Activated naive CD4-positive, alpha-beta T cell (primary cell): Measurements from ENCODE around the gene CALML3.

Source experiments
- DNase-seq, 4 experiments: peaks; one replicate each; lab custom pipeline; 2025; lab: John Stamatoyannopoulos, UW

The CALML3 gene

DNA sequence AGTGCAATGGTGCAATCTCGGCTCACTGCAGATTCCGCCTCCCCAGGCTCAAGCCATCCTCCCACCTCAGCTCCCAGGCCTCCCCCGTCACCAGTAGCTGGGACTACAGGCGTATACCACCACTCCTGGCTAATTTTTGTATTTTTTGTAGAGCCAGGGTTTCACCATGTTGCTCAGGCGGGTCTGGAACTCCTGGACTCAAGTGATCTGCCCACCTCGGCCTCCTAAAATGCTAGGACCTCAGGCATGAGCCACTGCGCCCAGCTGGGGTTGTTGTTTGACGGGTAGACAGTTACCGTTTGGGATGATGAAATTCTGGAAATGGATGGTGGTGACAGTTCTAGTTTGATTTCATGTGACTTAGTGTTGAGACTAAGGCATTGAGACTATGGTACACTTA lies 15.3 kb downstream of the CALML3 start:
- no peak for DNase-seq

DNA sequence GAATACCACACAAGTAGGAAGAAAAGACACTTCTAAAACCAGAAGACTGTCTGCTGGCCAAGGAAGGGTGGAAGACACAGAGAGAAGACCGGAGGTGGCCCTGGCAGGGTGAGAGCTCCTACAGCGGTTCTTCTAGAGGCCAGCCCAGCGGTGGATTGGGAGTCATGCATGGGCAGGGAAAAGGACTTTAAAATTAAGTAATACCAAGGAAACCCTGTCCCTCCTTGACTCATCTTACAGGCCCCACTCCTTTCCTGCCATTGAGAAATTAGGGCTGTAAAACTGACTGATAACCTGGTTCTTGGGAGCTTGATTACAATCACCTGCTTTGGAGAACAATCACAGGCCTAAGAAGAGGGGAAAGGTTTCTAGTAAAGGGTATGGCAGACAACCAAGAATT lies 16.1 kb downstream of the CALML3 start:
- no peak for DNase-seq

DNA sequence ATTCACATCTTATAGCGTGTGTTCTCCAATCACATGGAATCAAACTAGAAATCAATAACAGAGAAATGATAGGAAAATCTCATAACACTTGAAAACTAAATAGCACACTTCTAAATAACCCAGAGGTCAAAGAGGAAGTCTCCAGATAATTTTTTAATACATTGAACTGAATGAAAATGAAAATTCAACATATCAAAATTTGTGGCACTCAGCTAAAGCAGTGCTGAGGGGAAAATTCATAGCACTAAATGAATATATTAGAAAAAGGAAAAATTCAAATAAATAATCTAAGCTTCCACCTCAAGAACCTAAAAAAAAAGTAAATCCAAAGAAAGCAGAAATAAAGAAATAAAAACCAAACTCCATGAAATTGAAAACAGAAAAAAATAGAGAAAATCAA lies 17.3 kb downstream of the CALML3 start:
- no peak for DNase-seq

DNA sequence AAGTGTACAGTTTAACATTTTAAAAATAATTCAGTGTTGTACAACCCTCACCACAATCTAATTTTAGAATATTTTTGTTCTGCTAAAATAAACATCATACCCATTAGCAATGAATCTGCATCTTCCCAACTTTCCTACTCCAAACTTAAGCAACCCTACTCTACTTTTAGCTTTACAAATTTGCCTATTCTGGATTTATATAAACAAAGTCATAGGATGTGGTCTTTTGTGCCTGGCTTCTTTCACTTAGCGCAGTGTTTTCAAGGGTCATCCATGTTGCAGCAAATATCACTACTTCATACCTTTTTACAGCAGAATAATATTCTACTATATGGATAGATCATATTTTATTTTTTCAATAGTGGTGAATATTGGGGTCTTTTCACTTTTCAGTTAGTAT lies 18.9 kb downstream of the CALML3 start:
- no peak for DNase-seq

DNA sequence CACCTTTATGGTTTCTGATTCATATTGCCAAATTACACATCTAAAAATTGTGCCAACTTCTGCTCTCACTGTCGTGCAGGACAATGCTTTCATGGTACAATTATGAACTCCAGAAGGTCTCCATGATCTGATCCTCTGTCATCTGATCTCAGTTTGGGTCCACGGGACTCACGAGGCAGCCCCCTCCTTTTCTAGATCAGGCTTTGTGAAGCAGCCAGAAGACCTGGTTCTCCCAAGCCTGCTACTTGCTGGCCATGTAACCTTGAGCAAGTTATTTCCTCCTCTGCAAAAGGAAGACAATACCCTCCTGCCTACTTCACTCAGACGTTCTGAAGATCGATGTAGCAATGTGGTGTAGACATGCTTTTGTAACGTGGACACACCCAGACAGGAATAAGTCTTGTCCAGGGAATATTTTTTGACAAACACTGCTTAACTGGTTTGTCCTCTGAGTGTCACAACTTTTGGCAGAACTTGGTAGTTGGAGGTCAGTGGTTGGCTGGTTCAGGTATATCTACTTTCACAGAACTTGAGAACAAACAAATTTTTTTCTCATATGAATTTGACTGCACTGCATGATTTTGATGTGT lies 19.6 kb downstream of the CALML3 start:
- no peak for DNase-seq

DNA sequence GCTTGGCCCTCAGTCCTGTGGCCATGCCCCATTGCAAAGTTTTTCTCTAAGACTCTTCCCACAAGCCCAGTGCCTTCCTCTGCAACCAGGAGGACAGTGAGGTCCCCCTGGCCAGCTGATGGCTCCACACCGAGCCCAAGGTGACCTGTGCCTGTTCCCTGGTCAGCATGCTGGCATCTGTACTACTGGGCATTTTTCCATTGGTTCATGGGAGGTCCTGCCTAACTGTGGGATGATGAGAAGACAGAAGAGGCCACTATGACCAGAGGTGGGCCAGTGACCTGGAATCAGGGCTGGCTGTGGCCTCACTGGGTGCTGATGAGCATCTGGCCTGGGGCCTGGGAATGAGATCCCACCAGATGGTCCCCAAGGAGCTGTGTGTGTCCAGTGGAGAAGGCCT lies 20.2 kb downstream of the CALML3 start:
- no peak for DNase-seq

DNA sequence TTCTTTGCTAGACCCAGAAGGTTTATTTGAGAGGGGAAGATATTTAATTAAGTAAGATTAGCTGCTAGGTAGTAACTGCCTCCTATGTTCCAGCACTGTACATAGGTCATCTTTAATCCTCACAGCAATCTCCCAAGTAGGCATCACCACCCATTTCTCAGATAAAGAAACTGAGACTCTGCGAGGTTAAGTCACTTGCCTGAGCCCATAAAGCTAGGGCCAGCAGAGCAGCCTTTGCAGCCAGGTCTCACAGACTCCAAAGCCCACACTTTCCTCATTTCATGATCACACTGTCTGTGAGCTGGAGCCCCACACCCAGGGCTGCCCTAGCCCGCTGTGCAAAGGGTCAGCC lies 20.6 kb downstream of the CALML3 start:
- no peak for DNase-seq

DNA sequence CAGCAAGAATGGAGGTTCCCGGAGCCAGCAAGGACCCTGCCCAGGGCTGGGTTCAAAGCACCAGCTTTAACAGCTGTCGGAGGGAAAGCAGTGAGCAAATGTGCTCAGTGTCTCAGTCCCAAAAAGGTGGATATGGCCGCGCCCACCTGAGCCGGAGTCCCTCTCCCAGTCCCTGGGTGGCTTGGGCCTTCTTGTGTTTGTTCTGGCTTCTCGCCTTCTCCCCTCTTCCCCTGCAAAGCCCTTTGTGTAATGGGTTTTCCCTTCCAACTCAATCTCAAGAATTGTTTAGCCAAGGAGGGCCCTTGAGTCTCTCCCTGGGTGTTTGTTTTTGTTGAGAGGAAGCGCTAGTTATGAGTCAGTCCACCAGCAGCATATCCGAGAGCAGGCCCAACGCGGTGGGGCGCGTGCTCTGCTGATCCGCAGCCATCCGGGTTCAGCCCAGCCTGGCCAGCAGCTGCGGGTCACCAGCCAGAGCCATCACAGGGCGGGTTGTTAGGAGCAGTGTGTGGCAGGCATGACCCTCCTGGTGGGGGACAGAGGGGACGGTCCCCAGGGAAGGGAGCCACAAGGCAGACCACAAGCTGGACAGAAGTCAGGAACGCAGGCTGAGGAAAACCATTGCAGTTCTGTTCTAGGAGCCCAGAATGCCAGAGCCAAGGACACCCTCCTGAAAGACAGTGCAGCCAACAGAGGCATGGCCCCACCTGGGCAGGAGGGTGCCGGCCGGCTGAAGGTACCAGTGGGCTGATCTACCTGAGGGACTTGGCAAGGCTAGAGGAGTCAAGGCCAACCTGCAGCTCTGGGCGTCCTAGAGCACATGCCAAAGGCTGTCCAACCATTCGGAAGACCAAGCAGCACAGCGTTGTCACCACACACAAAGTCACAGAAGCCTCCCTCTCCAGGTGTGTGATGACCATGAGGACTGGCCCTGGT lies 21.3 kb downstream of the CALML3 start:
- no peak for DNase-seq

DNA sequence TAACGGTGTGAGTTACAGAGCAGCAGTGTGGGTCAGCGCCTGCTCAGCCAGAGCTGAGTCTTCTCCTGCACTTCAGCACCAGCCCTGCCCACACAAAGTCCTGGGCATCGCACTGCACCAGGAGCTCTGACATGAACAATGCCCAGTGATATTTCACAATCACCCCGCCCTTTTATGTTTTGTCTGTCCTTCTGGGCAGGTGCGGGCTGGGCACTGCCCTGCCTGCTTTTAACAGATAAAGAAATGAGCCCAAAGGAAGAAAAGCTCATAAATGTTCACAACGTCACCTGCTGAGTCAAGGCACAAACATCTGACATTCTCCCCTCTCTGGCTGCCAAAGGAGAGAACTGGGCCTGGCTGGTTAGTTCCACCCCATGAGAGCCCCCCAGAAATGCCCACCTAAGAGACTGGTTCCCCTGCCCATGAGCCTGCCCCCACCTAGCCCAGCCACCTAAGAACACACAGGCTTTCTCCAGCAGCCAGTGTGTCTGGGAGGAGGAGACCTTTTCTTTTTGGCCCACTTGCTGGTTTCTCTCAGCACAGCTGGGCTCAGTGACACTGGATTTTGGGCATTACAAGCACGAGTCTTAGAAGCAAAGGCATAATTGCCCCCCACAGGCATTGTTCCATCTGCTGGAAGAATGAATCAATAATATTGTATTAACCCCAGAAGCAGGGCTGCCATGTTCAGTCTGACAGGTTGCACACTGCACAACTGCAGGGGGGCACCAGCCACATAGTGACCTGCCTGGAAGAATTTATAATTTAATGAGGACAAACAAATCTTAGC lies 22.3 kb downstream of the CALML3 start:
- DNase-seq: no peak

DNA sequence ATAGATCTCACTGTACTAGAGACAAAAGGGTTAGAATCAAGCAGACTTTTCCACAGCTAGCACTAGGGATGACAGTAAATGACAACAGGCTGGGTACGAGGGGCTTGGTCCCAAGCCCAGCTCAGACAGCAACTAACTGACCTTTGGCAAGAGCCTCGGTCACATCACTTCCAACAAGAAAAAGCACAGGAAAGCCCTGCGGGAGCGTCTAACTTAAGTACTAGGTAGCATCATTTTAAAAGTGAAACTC lies 22.8 kb downstream of the CALML3 start:
- no peak for DNase-seq

DNA sequence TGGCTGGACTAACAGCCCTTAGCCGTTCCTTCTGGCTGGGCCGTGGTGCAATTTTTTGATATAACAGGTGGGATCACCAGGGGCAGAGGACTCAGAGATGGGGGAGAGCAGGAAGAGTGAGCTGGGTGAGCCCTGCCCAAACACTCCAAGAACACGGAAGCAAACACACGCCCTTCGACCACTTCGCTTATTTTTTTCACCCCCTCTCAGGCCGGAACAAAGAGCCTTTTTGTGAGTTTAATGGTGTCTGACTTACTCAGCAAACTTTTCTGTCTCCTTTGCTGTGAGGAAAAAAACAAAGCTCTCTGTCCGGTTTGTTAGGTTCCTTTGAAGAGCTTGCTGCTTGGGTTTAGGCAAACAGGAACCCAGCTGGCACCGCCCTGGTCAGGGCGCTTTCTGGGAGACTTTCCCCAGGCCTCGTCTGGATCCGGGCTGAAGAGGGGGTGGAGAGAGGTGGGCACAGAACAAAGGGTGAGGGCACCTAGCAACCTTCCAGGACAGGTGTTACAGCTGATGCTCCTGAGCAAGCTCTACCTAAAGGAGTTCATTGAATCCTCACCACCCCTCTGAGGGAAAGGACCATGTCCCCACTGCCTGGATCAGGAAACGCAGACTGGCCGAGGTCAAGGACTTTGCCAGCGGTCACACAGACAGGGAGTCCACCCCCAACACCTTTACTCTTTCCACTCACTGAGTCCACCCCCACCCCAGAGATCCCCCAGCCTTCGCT lies 23.3 kb downstream of the CALML3 start:
- DNase-seq: no peak

DNA sequence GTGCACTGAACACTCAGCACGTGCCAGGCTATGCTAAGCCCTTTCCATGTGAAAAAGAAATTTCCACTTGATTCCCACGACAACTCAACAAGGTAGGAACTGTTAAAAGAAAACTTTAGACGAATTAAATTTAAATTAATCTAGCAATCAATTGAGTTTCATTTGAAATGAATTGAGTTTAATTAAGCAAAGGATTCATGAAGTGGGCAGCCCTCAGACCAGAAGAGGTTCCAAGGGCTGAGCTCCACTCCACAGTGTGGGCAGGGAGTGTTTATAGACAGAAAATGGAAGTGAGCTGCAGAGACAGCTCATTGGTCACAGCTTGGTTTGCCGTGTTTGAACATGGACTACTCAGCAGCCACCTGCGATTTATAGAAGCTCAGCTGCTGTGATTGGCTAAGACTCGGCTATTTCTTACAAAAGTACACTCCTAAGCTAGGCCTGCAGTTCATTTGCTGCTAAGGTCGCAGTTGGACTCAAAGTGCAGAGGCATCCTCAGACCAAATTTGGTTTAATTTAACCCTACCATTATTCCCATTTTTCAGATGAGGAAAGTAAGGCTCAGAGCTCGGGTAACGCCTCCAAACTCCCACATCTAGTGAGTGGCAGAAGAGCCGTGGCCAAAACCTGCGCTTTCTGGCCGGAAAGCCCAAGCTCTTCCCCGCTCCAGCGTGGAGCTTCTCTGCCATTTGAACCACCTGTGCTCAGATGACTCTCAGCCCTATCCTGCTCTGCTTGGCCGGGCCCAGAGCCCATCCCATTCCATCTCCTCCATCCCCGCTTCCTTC lies 24.9 kb downstream of the CALML3 start:
- DNase-seq: no peak

DNA sequence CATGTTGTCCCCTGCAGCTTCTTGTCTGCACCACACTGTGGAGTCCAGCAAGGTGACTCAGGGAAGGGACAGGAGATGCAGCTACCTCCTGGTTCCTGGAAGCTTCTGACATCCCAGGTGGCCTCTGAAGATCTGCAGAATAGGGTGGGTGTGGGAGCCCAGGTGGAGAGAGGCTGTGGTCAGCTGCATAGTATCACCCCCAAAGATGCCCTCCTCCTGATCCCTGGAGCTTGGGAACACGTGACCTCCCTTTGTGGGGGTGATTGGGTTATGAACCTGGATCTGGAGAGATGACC lies 25.4 kb downstream of the CALML3 start:
- DNase-seq: no peak

DNA sequence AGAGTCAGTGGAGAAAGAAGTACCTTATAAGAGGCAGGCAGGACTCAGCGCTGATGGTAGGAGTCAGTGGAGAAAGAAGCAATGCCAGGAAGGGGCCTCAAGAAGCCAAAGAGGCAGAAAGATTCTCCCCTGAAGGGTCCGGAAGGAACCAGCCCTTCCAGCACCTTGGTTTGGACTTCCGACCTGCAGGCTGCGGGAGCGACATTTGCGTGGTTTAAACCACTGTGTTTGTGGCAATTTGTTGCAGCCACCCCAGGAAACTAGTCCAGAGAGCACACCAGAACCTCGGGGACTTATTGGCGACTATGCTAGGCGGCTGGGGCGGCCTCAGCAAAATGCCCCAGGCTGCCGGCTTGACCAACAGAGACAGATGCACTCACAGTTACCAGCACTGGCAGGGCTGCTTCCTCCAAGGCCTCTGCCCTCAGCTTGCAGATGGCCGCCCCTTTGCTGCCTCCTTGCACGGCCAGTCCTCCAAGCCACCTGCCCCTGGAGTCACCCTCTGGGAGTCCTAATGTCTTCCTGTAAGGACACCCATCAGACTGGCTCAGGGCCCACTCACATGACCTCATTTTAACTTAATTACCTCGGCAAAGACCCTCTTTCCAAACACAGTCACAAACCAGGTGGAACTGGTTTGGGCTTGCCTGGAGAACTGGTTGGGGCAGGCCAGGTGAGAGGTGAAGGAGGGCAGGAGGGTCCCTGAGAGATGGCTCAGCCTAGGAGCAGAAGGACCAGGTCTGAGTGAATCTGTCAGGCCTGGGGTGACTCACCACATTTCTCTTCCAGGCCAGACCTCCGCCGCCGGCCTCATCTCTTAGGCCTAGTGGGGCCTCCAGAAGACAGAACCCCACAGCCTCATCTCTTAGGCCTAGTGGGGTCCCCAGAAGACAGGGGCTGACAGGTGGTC lies 26.1 kb downstream of the CALML3 start:
- no peak for DNase-seq

DNA sequence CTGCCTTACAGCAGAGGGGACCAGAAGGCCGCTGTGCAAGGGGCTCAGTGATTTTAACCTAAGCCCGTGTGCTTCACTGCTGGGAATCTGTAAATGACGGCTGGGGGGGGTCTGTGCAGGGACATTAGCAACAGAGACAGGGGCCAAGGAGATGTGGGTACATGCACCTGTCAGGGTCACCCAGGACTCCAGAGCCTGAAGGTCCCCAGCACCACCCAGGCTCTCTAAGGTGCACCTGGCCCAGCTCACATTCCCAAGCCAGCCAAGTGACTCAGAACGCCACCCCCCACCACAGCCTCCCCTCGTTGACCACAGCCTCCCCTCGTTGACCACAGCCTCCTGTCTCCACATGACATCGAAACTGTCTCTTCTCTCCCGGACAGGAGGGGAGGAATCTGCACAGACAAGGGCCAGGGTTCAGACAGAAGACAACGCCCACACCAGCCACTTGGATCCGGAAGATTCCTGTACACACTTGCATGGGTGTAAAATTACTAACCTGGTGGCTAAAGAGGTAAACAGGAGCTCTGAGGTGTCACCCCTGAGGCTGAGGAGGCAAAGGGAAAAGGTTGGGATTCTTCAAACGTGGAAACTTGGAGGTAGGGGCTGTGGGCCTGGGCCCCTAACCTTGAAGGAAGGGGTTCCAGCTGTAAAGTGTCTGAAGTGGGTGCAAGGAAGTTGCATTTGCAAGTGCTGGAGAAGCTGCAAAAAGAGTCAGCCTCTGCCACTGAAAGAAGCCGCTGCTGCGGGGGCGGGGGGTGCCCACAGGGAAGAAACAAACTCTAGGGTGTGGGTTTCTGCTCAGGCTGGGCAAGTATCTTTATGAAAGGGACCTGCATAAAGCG lies 27.0 kb downstream of the CALML3 start:
- peak in 3 of 4 experiments; percentile 11 to 30 (median 15) for DNase-seq

DNA sequence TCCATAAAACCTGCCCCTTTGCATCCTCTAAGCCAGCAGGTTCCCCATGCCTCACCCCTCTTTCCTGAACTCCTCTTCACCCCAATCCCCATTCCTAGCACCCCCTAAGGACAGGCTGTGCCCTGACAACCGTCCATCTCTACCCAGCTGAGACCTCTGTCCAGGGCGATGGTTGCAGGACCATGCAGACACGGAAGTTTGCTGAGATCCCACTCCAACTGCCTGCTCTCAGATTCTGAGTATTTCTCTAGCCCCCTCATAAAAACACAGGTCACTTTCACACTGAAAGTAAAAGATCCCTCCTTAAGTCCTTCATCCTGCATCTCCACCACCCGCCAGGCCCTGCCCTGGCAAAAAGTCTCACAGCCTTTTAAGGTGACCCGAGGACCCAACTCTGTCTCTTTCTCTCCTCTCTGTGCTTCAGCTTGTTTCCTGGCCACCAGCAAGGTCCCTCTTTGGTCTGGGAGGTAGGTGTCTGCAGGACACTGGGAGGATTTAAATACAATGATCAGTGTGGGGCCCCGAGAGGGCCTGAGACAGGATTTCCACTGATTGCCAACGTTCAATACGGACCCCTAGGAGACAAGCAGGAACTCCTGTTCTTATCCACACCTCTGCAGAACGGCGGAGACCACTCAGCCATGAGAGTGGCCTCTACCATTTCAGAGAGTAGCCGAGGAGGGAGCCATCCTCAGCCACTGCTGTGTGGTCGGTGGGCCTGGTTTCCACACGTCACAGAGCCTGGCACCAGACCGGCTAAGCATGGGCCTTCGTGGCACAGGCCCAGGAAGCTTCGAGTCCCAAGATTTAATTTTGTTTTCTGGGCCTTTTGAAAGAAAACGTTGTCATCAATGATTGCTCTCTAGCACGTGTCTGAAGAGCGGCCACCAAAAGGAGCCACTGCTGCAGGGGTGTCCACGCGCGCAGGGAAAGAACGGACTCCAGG lies 27.9 kb downstream of the CALML3 start:
- DNase-seq: no peak

DNA sequence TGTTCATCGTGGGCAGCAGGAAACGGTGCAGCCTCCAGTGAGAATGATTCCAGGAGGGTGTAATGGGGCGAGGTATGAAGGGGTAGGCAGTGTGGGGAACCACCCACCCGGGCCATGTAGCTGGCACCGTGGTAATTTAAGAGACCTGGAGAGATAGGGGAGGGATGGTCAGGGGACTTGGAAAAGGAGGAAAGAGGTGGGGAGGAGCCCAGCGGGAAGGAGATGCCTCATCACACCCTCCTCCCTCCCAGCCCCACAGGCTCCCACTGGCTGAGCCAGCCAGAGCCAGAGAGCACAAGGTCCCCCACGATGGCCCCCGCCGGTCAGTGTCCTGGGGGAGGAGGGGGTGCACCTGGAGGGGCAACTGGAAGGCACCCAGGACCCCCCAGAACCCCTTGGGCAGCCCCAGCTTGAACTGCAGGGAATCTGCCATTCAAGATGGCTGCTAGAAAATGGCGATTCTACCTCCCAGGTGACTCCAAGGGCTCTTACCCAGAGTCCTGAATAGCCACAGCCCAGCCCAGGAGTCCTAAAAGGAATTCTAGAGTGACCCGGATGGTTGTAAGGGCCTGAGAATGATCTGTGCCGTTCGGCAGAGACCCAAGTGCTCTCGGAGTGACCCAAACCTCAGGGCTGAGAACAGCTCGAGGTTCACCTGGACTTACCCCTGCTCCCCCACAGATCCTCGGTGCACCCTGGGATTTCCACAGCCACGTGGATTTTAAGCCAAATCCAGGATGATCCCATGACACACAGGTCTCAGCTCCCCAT lies 28.8 kb downstream of the CALML3 start:
- DNase-seq: no peak

DNA sequence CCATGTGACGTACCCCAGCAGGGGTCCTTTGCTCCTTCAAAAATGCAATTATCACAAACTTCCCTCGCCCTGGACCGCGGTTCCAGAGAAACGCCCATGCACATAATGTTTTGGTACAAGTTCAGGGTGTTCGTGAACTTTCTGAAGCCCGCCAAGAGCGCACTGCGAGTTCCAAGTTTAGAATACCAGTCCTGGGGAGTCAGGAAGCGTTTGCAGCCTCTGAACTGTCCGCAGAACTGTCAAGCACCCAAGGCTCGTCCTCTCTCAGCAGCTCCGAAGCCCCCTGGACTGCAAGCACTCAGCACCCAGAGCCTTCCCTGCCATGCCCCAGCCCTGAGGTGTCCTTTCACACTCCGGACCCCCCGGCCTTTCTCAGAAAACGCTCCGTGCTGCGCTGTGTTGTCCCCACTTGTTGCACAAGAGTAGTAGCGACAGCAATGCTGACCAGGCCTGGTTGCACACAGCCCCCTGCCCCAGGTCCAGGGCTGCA lies 30.3 kb downstream of the CALML3 start:
- DNase-seq: no peak
